IPS DF 4.7 (cell line): Measurements from ENCODE around the gene ODAD3.
"Not testable (repeated sequence)": the region's sequence is repeated elsewhere in the genome, so short reads cannot be mapped to it uniquely, and the experiment has no call there.

ENCODE experiments used
- DNase-seq: peaks from one replicate; pipeline ENCODE4 v3.0.0-alpha.2; 2013; ENCODE audit warnings: low spot score; ENCODE audit errors: extremely low read depth

ODAD3 gene

DNA sequence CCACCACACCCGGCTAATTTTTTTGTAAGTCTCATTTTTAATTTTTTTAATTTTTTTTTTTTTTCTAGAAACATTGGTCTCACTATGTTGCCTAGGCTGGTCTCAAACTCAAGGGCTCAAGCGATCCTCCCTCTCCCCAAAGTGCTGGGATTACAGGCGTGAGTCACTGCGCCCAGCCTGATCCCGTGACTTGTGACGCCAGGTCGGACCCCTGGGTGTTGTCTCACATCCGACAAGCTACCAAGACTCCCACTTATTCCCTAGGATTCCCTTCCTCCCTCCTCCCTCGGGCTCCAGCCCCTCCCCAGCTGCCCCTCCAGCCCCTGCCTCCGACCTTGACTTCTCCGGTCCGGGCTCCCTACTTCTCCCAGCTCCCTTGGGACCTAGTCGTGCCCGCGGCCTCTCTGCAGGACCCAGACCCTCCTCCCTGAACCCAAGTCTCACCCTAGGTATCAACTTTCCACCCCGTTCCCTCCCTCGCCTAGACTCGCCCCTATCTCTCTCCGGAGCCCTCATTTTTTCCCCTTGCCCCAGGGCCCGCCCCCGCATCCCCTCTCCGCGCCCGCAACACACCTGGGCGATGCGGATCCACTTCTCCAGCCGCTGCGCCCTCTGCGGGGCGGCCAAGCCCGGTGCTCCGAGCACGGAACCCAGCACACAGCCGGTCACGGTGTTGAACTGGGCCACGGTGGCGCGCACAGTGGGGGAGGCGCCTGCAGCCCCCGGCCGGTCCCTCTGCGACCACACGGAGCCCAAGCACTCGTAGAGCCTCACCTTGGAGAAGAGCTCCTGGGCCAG lies 28.9 kb downstream of the ODAD3 start:
- DNase-seq = no peak

DNA sequence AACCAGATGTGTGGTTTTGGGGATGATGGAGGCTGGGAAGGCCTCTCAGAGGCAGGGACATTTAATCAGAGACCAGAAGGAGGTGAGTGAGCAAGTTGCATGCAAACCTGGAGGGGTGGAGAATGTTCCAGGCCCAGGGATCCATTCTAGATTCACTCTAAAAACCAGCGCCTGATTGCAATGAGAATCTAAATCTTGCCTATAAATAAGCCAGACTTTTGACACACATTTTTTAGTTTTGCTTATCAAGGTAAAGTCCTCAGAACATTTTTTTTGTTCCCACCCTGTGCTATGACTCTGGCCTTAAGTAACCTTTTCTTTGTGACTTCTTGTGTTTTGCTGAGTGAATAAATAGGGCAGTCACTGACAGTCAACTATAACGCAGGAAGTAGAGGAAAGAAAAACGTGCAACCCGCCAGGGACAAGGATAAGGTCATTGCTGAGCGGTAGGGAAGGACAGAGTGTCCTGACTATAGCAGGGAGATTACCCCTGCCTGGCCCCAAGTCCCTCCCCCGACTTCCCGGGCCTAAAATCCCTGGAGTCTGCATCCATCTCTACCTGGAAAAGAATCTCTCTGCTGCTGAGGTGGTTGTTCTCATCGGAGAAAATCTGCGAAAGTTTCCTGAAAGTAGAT lies 30.2 kb downstream of the ODAD3 start:
- DNase-seq = no peak

DNA sequence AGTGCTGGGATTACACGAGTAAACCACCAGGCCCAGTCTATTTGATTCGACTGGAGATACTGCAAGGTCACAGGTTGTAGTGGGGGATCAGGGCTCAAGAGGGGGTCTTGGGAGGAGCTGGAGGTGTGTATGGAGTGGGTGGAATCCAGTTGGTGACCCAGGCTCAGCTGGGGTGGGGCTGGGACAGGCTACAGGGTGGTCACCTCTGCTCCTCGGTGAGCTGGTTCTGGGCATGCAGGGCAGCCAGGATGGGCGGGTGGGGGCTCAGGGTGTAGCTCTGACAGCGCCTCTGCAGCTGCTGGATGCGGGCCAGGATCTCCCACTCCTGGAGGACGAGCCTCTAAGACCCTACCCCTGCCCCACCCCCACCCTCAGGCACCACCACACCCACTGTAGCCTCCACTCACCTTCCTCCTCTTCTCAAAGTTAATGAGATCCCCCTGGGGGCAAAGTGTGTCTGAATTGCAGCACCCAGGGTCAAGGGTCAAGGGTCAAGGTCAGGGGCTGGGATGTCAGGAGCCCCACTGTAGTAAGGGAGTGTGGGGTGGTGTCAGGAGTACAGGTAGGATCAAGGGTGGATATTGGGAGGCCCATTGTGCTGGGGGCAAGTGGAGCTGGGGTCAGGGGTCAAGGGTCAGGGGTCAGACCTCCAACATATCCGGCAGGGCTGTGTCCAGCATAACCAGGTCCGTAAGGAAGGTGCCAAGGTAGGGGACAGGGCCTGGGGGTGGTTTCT lies 32.9 kb downstream of the ODAD3 start:
- DNase-seq = no peak

DNA sequence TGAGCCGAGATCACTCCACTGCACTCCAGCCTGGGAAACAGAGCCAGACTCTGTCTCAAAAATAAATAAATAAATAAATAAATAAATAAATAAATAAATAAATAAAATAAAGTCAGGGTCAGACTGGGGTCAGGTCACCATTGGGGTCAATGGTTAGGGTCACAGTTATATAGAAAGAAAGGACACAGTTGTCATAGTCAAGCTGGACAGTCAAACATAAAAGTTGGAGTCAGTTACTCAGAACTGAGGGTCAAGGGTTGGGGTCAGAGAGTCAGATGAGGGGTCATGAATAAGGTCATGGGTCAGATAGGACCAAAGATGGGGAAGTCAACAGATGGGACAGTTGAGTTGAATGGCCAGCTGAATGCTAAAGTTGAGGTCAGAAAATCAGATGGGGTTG lies 34.1 kb downstream of the ODAD3 start:
- DNase-seq = no peak

DNA sequence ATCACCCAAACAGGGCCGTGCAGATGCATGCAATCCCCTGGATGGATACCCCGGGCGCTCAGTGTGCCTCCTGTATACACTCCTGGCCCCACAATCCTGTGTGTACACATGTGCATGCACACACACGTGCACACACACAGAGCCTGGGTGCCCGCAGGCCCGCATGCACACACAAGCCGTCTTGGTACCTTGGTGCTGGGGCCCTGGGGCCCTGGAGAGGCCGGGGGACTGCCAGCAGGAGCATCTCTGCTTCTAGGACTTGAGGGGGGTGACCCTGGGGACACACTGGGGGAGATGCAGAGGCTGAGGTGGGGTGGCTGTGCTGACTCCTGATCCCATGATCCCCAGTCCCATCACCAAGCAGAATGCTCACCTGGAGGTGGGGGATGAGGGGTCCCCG lies 35.3 kb downstream of the ODAD3 start:
- no peak for DNase-seq

DNA sequence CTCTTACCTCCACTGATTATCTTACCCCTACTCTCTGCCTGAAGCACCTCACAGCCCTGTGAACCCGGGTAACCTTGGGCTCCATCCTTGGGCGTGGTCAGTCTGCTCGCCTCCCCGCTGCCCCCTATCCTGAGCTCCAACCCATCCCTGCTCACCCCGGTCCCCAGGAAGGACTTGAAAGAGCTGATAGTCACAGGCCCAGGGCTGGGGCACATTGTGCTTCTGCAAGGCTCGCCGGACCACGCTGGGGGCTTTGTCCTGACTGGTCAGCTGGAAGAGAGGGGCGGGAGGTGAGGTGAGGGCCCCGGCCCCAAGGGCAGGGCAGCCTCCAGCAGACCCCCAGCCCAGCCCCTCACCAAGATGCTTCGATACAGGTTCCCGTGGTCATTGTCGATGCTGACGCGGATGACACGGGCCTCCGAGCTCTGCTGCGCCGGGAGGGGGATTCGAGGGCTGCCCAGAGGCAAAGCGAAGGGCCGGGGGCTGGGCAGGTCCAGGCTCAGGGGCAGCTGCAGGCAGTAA lies 37.8 kb downstream of the ODAD3 start:
- no peak for DNase-seq

DNA sequence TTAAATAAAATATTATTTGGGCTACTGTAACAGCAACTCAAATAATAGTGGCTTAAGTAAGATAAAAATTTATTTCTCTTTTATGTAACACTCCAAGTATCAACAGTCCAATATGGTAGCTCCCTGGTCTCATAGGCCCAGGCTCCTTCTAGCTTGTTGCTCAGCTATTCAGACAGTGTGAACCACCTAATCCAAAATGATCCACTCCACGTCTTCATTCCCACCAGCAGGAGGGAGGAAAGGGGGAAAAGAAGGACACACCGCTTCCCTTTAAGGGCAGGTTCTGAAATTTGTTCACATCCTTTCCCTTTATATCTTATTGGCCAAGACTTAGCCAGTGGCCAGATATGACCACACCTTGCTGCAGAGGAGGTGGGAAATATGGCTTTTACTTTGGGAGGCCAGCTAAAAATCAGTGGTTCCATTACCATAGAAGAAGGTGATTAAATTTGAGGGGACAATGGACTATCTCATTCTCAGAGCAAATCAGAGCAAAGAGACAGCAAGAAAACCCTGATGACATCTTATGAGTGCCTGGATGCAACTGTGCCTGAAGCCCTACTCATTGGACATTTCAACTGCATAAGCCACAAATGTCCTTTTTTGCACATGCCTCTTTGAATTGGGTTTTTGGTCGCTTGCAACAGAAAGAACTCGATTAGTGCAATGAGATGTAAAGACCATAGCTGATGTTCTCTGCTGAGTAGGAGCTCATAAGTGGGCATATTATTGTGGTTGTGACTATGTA lies 43.8 kb downstream of the ODAD3 start:
- DNase-seq = no peak

DNA sequence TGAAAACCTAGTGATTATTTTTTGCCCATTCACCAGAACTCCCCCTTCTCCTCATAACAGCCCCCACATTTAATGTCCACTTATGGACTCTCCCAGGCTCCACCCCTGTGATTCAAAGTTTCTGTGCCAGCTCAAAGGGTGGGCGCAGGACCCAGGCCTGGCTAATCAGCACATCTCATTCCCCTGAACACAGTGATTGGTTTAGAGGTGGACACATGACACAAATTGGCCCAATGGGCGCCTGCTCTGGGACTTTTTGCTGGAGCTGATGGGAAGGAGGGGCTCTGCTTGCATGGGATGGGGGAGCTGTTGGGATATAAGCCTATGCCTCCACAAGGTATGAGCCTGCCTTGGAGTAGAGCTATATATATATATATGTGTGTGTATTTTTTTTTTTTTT lies 44.6 kb downstream of the ODAD3 start:
- no peak for DNase-seq

DNA sequence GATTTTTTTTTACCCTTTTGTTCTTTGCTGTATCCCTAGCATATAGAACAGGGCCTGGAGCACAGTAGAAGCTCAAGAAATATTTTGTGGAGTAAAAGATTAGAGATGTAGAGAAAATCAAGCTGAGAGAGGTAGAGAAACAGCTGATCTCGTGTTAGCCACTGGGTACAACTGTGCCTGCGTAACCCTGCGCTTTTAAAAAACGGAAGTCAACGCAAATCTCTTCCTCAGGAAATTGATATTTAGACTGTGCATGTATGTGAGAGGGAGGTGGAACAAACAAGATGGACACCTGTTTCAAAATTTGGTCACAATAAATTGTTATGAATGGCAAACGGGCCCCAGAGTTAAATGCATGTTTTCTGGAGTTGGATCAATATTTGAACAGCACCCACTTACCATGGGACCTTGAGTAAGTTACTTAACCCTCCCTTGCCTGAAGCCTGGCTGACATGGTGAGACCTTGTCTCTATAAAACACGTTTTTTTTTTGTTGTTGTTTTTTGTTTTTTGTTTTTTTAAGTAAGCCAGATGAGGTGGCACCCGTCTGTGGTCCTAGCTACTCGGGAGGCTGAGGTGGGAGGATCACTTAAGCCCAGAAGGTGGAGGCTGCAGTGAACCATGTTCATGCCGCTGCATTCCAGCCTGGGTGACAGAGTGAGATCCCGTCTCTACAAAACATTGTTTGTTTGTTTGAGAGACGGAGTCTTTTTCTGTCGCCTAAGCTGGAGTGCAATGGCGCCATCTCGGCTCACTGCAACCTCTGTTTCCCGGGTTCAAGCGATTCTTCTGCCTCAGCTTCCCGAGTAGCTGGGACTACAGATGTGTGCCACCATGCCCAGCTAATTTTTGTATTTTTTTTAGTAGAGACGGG lies 47.5 kb downstream of the ODAD3 start:
- DNase-seq = no peak

DNA sequence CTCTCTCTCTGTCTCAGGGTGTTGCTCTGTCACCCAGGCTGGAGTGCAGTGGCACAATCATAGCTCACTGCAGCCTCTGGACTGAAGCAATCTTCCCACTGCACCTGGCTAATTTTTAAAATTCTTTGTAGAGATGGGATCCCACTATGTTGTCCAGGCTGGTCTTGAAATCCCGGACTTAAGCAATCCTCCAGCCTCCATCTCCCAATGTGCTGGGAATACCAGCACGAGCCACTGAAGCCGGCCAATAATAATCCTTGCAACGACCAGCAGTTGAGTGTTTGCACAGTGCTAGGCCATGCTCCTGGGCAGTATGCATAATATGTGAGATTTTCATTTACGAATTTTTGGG lies 50.2 kb downstream of the ODAD3 start:
- DNase-seq = no peak

DNA sequence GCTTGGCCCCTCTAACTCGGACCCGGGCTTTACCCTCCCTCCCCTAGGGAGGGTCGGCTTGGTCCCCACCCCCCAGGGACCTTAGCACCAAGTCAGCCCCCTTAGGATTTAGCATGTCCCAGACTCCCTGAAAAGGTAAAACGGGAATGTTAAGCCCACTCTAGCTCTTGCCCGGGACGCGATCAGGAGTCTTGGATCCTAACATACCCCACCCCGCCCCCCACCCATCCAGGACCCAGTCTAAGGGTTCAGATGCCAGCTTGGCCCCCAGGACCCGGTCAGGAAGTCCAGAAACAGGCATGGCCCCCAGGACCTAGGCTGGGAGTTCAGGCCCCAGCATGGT lies 51.2 kb downstream of the ODAD3 start:
- DNase-seq = no peak

DNA sequence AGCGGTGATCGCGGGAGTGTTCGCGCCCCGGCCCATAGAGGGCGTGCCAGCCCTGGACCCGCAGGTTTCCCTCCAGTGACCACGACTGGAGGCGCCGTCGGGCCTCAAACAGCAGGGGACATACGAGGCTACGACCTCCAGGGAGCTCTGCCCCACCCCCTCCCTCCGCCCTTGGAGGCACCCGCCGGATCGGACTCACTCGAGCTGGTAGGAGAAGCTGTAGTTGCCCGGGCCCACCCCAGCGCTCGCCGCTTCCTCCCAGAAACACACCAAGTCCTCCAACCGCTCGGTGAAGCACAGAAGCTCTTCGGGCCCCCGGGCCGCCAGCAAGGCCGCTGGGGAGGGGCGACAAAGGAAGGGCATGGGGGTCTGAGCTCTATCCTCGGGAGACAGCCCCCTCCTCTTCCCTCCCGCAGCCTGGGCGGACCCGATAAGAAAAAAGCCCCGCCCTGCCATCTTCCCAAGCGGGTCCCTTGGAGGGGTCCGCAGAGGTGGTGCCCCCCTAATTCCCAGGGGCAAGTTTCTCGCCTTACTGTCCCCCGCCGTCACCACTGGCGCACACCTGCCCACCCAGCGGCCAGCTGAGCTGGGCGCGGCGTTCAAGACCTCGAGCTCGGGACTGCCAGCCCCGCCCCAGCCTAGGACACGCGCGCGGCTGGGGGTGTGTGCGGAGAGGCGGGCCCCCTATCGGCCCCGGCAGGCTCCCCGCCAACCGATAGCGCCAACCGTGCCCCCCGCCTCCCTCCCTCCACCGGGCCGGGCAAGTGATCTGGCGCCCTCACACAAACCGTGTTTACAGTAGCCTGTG lies 51.8 kb downstream of the ODAD3 start:
- no peak for DNase-seq

DNA sequence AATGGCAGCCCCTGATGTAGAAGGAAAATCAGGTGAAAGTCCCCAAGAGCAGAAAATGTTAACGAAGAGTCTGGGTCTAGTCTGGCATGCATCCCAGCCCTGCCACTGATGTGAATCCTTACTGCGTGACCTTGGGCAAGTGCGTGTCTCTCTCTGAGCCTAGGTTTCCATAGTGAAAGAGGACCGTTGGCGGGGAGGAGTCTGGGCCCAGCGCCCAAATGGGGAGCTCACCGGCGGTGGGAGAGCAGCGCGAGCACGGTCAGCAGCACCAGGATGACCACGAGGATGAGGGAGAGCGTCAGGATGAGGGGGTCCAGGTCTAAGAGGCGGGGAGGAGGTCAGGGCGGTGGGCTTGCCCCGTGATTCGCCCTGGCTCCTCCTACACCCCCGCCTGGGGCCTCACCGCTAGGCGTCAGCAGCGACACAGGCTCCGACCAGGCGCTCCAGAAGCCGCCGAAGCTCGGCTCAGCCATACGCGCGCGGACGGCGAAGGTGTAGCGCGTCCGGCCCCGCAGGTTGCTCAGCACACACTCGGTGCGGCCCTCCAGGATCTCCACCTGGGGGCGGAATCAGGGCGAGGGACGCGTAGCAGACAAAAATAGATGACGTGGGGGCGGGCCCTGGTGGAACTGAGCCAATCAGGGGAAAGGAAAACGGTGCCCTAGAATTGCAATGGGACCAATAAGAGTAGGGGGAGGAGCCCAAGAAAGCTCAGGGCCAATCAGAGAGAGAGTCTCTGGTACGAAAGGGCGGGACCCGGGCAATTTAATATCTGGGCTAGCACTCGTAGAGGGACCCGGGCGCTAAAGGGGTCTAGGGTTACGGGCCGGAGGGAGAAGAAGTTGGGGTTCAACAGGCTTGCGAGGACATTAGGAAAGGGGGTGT lies 54.0 kb downstream of the ODAD3 start:
- no peak for DNase-seq

DNA sequence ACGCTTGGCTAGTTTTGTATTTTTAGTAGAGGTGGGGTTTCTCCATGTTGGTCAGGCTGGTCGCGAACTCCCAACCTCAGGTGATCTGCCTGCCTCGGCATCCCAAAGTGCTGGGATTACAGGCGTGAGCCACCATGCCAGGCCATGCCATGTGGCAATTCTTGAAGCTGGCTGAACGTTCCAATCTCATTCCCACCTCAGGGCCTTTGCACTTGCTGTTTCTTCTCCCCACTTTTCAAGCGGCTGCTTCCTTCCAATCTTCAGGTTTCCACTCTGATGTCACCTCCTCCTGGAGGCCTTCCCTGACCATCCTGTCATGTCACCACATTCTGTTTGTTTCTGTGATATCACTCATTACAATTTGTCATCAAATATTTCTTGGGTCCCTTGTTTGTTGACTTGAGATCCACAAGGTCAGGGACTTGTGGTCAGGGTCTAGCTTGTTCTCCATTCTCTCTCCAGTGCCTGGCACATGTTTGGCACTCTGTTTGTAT lies 55.0 kb downstream of the ODAD3 start:
- no peak for DNase-seq

DNA sequence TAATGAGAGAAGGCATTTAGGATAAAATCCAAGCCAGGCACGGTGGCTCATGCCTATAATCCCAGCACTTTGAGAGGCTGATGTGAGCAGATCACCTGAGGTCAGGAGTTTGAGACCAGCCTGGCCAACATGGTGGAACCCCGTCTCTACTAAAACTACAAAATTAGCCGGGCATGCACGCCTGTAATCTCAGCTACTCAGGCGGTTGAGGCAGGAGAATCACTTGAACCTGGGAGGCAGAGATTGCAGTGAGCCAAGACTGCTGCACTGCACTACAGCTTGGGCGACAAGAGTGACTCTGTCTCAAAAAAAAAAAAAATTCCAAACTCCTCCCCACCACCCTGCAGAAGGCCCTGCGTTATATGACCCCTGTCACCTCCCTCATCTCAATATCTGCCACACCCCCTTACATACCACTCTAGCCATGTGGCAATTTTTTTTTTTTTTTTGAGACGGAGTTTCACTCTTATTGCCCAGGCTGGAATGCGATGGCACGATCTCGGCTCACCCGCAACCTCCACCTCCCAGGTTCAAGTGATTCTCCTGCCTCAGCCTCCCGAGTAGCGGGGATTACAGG lies 55.6 kb downstream of the ODAD3 start:
- DNase-seq = not testable (repeated sequence)

DNA sequence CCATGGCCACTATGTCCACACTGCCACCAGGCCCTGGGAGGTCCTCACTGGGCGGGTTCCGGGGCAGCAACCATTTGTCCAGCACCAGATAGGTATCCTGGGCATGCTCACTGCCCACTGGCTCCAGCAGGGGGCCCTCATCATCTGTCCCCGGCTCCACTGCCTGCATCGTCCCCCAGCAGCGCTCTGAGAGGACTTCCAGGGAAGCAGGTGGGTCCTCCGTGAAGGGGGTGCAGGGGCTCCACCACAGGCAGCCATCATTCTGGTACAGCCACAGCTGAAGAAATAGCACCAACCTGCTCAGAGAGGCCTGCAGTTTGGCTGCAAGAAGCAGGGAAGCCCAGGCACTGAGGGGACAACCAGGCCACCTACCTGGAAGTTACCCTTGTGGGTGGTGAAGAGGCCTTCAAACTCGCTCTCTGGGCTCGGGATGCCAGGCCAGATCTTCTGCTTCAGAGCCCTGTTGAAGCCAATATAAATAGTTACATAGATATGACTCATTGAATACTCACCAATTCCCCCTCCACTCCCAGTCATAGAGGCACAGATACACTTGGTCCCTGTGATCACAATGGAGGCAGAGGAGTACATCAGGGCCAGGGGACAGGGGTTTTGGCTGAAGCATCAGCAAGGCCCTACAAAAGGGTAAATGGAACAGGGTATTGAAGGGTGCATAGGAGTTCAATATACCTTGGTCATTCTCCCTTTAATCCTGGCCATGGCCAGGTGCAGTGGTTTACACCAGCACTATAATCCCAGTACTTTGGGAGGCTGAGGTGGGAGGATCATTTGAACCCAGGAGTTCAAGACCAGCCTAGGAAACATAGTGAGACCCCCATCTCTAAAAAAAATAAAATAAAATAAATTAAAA lies 56.4 kb downstream of the ODAD3 start:
- no peak for DNase-seq

DNA sequence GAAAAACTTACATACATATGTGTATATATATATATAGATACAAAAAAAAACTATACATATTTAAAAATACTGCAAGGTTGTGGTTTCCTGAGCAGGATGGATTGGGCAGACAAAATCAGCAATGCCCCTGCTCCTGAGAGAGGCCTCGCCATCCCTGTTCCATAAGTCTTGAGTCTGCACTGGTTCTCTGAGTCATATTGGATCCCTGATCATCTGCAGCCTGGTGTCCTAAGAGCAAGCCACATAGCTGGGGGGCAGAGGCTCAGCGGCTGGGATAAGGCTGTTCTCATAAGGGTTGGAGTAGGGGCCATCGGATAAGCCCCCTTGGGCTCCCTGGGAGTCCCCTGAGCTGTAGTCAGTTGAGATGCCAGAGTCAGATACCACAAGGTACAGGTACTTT lies 57.2 kb downstream of the ODAD3 start:
- no peak for DNase-seq
